ES-I3 (cell line): ENCODE results near the gene PLCXD1.
"Not testable (repeated sequence)": the region's sequence is repeated elsewhere in the genome, so short reads cannot be mapped to it uniquely, and the experiment has no call there.

Experiments
- H3K36me3 ChIP-seq: 2 replicates; pipeline ENCODE4 v1.6.1; 2013; ENCODE audit warnings: mild to moderate bottlenecking, low read length, control low read depth, moderate library complexity; ENCODE audit not compliant: insufficient read depth
- H3K4me1 ChIP-seq: 2 replicates; pipeline ENCODE4 v1.6.1; 2013; ENCODE audit warnings: mild to moderate bottlenecking, control low read depth, low read length; ENCODE audit not compliant: insufficient read depth
- H3K9ac ChIP-seq: 2 replicates; pipeline ENCODE4 v1.6.1; 2013; ENCODE audit warnings: low read depth, mild to moderate bottlenecking, low read length, moderate library complexity
- H3K9me3 ChIP-seq: 2 replicates; pipeline ENCODE4 v1.6.1; 2013; ENCODE audit warnings: mild to moderate bottlenecking, low read length, moderate library complexity; ENCODE audit not compliant: control insufficient read depth, insufficient read depth

Gene PLCXD1

GRCh38 chrX:327660-328126 is 46.5 kb downstream of the PLCXD1 start:
- Histone ChIP-seq H3K9ac (no peak overlapping the region), H3K4me1 (no peaks in the 10 kb centered on the region; the same call in 1 of the 2 replicates), H3K36me3 (no peaks in the 10 kb centered on the region), H3K9me3 (no peaks in the 10 kb centered on the region)

- no peaks in the 10 kb centered on the region for H3K36me3 ChIP-seq
- H3K9me3 ChIP-seq, result no peaks in the 10 kb centered on the region
- H3K4me1 ChIP-seq, result no peaks in the 10 kb centered on the region; the same call in 1 of the 2 replicates
- no peak overlapping the region for H3K9ac ChIP-seq
Measured at GRCh38 chrX:329291-329910, 48.2 kb downstream of the PLCXD1 start.

GRCh38 chrX:330141-330725 is 49.1 kb downstream of the PLCXD1 start:
- not testable (repeated sequence) for H3K4me1 ChIP-seq, H3K9ac ChIP-seq, H3K9me3 ChIP-seq, H3K36me3 ChIP-seq

GRCh38 chrX:330726-331150 is 49.6 kb downstream of the PLCXD1 start:
- Histone ChIP-seq H3K36me3 (no peaks in the 10 kb centered on the region), H3K9me3 (no peaks in the 10 kb centered on the region), H3K9ac (peak overlapping the region; percentile 38), H3K4me1 (no peaks in the 10 kb centered on the region; the same call in 1 of the 2 replicates)

GRCh38 chrX:331151-331824 is 50.1 kb downstream of the PLCXD1 start:
- no peaks in the 10 kb centered on the region; the same call in 1 of the 2 replicates for H3K4me1 ChIP-seq
- no peaks in the 10 kb centered on the region for H3K36me3 ChIP-seq
- peak overlapping the region; percentile 38 for H3K9ac ChIP-seq
- no peaks in the 10 kb centered on the region for H3K9me3 ChIP-seq

GRCh38 chrX:331825-332495 is 50.8 kb downstream of the PLCXD1 start:
- H3K36me3 ChIP-seq, result no peaks in the 10 kb centered on the region
- H3K9ac ChIP-seq, result peak overlapping the region; percentile 38; the same call in 1 of the 2 replicates
- no peaks in the 10 kb centered on the region; the same call in 1 of the 2 replicates for H3K4me1 ChIP-seq
- no peaks in the 10 kb centered on the region for H3K9me3 ChIP-seq

- no peaks in the 10 kb centered on the region; the same call in 1 of the 2 replicates for H3K4me1 ChIP-seq
- no peak overlapping the region for H3K9ac ChIP-seq
- no peaks in the 10 kb centered on the region for H3K36me3 ChIP-seq
- H3K9me3 ChIP-seq, result no peaks in the 10 kb centered on the region
Measured at GRCh38 chrX:332496-332860, 51.3 kb downstream of the PLCXD1 start.

GRCh38 chrX:332916-333610 is 51.9 kb downstream of the PLCXD1 start:
- Histone ChIP-seq H3K4me1 (no peaks in the 10 kb centered on the region; the same call in 1 of the 2 replicates), H3K36me3 (no peaks in the 10 kb centered on the region), H3K9ac (no peak overlapping the region), H3K9me3 (no peaks in the 10 kb centered on the region)

GRCh38 chrX:333611-334311 is 52.6 kb downstream of the PLCXD1 start:
- Histone ChIP-seq H3K4me1 (no peaks in the 10 kb centered on the region; the same call in 1 of the 2 replicates), H3K9me3 (no peaks in the 10 kb centered on the region), H3K9ac (no peak overlapping the region), H3K36me3 (peaks cover 2% of the 10 kb centered on the region; the same call in 1 of the 2 replicates)

- peaks cover 5% of the 10 kb centered on the region; the same call in 1 of the 2 replicates for H3K36me3 ChIP-seq
Measured at GRCh38 chrX:334331-334891, 53.2 kb downstream of the PLCXD1 start.

GRCh38 chrX:334971-335757 is 54.0 kb downstream of the PLCXD1 start:
- peaks cover 5% of the 10 kb centered on the region; the same call in 1 of the 2 replicates for H3K36me3 ChIP-seq
- H3K9ac ChIP-seq, result no peak overlapping the region
- H3K9me3 ChIP-seq, result no peaks in the 10 kb centered on the region
- no peaks in the 10 kb centered on the region; the same call in 1 of the 2 replicates for H3K4me1 ChIP-seq

More at GRCh38 chrX:334331-334891, 53.2 kb downstream of the PLCXD1 start:
- Histone ChIP-seq H3K4me1 (no peaks in the 10 kb centered on the region; the same call in 1 of the 2 replicates), H3K9ac (no peak overlapping the region), H3K9me3 (no peaks in the 10 kb centered on the region)

GRCh38 chrX:335758-336155 is 54.6 kb downstream of the PLCXD1 start:
- no peaks in the 10 kb centered on the region for H3K9me3 ChIP-seq
- H3K9ac ChIP-seq, result no peak overlapping the region
- H3K36me3 ChIP-seq, result peaks cover 5% of the 10 kb centered on the region; the same call in 1 of the 2 replicates
- H3K4me1 ChIP-seq, result no peaks in the 10 kb centered on the region; the same call in 1 of the 2 replicates
